Activated naive CD4-positive, alpha-beta T cell treated with anti-CD3 and anti-CD28 coated beads, Interleukin-2, amount 50 U/mL, for 16 hours (primary cell): ENCODE data around the gene MAGEA9B.
"Not testable (repeated sequence)": the region's sequence is repeated elsewhere in the genome, so short reads cannot be mapped to it uniquely, and the experiment has no call there.

Experiments used
- DNase-seq: peaks from one replicate; pipeline ENCODE4 v3.0.0-alpha.2; 2020

MAGEA9B gene, protein sequence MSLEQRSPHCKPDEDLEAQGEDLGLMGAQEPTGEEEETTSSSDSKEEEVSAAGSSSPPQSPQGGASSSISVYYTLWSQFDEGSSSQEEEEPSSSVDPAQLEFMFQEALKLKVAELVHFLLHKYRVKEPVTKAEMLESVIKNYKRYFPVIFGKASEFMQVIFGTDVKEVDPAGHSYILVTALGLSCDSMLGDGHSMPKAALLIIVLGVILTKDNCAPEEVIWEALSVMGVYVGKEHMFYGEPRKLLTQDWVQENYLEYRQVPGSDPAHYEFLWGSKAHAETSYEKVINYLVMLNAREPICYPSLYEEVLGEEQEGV

DNA sequence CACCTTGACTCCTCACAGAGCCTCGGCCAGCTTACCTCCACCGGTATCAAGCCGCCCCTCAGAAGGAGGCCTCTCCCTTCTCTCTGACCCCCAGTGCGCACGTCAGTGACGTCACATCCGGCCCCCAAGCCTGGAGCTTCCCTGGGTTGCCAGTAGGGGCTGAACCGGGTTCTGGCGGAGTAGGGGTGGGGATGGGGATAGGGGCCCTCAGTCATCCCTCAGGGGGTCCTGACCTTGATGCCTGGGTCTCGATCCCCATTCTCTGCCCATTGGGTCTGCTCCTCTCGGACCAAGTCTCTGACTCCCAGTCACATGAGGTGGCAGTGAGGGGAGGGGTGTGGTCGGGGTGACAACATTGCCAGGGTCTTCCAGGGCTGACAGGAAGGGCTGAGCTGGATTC lies at the start of gene MAGEA9B:
Gene MAGEA9B, minus strand, starts transcription at position 101 of the 400 bp plus-strand sequence. CDS start 4,280 bp downstream, outside the sequence.
- not testable (repeated sequence) for DNase-seq

DNA sequence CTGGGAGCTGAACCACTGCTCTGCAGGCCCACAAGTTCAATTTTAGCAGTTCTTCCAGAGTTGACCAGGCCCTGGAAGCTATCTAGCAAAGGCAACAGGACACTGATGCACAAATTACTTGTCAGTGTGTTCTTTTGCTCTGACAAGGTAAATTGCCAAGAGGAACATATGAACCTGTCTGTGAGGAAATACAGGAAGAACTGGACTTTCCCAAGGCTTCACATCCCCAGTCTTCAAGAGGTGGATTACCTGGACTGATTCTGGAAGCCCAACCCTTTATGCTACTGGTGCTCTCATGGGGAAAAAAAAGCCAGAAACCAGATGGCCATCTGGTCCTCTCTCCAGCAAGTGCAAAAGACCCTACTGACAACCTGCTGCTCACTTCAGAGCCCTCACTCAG lies 46.3 kb upstream of the MAGEA9B start:
- DNase-seq, result no peak

DNA sequence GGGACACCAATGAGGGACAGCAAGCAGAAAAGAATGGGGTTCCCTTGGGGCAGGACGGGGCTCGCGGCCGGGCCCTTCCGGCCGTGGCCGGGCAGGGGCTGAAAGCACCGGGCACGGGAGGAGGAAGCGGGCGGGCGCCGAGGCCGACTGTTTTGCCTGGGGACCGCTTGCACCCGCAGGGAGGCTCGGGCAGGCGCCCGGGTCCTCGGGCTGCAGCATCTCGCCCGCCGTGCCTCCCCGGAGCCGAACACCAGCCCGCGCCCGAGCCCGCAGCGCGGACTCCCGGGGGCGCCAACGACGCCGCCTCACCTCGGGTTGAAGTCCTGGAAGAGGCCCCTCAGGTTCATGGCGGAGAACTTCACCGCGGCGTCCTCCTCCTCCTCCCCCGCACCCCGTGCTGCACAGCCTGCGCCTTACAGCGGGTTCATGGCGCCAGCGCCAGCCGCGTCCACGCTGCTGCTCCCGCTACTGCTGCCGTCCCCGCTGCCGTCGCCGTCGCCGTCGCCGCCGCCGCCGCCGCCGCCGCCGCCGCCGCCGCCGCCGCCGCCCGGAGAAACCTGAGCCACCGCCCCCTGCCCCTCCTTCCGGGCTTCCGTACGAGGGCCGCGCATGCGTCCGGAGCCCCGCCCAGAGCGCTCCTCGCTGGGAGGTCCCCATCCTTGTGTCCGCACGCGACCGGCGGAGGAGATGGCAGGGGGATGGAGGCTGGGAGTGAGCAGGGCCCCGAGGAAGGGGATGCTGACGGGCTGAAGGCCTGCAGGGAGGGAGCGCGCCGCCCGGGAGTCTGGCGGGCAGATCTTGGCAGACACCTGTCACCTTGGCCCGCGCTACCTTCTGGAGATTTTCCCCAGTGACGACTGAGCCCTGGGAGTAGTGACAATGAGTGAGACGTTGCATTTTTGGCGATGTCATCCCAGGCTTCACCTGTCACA lies 44.2 kb upstream of the MAGEA9B start, which contains the start of gene TMEM185A:
Gene TMEM185A, minus strand, starts transcription at position 559 of the 932 bp plus-strand sequence. Its CDS starts 212 bp downstream, at position 347.
- peak; percentile 78 for DNase-seq

- no peak for DNase-seq
Observed at GRCh38 chrX:149630681-149631233, 43.5 kb upstream of the MAGEA9B start.

DNA sequence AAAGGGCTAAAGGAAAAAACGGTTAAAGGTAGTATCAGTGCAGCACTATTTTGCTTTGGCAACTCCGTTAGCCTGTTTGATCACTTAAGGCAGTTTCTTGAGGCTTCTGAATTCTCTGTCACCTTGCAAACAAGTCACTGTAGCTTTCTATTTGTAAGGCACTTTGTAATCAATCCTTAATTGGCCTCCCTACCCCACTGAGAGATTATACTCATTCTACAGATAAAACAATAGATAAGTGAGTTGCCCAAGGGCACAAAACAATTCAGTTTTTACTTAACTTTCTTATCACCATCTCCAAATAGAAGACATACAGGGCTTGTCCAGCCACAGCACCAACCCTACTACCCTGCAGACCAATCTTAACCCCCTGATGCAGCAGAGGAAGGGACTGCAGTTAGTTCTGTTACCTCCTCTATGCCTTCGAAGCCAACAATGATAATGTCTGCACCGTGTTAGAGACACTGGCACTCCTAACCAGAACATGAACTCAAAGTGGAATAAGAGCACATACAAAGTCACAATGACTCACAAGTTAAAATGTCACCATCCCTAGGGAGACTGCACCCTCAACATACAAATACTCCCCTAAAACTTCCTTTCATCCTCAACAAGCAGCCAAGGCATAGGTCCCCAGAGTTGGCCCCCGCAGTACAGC lies 42.6 kb upstream of the MAGEA9B start:
- DNase-seq, result no peak

DNA sequence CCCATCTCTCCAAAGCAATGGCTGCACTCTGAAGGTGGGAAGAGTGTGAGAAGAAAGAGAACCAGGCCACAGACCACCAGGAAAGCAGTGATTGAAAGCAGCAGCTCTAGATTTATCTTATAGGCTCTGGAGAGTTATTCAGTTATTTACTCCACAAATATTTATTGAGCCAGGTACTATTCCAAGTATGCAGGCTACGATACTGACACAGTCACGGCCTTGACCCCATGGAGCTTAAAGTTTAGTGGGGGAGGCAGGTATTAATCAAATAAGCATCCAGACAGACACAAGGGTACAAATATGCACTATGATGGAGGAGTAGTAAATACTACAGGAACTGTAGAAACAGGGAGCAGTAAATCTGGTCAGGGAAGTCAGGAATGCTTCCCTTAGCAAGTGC lies 41.5 kb upstream of the MAGEA9B start:
- no peak for DNase-seq

- no peak for DNase-seq
Observed at GRCh38 chrX:149628280-149628679, 41.0 kb upstream of the MAGEA9B start.

DNA sequence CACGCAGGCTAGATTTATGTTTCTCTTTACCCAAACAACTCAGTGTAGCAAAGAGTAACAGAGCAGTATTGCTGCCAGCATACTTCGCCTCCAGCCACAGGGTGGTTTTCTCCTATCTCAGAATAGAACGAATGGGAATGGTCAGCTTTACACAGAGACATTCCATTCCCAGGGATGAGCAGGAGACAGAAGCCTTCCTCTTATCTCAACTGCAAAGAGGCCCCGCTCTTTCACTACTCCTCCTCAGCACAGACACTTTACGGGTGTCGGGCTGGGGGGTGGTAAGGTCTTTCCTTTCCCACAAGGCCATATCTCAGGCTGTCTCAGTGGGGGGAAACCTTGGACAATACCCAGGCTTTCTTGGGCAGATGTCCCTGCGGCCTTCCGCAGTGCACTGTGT lies 39.6 kb upstream of the MAGEA9B start:
- not testable (repeated sequence) for DNase-seq

DNA sequence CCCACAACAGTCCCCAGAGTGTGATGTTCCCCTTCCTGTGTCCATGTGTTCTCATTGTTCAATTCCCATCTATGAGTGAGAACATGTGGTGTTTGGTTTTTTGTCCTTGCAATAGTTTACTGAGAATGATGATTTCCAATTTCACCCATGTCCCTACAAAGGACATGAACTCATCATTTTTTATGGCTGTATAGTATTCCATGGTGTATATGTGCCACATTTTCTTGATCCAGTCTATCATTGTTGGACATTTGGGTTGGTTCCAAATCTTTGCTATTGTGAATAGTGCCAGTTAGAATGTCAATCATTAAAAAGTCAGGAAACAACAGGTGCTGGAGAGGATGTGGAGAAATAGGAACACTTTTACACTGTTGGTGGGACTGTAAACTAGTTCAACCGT lies 32.4 kb upstream of the MAGEA9B start:
- DNase-seq, result not testable (repeated sequence)

DNA sequence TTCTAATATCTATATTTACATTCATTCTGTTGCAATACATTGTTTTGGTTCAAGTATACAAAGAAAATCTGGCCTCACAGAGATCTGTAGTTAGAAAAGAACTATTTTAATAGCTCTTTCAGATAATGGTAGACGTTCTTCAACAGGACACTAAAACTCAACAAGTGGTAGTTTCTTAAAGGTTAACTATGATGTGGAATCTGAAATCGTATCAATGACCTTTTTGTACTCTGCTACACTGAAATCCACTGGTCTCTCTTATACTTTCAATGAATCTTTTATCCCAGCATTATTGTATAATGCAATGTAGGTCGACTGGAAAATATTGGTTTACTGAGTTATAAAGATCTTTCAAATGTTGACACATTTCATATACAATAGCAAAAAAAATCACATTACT lies 31.6 kb upstream of the MAGEA9B start:
- no peak for DNase-seq

GRCh38 chrX:149611623-149612175 lies 24.4 kb upstream of the MAGEA9B start:
- DNase-seq, result no peak

GRCh38 chrX:149610511-149610910 lies 23.3 kb upstream of the MAGEA9B start:
- DNase-seq, result no peak

DNA sequence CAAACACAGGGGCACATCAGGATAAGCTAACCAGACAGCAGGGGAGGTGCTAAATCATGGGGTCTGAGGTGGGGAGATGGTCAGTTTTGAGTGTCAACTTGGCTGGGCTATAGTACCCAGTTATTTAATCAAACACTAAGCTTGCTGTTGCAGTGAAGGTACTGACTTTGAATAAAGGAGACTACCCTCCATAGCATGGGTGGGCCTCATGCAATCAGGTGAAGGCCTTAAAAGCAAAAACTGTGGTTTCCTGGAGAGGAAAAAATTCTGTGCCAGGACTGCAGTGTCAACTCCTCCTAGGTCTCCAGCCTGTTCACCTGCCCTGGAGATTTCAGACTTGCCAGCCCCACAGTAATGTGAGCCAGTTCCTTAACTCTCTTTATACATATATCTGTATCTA lies 20.4 kb upstream of the MAGEA9B start:
- DNase-seq, result no peak

DNA sequence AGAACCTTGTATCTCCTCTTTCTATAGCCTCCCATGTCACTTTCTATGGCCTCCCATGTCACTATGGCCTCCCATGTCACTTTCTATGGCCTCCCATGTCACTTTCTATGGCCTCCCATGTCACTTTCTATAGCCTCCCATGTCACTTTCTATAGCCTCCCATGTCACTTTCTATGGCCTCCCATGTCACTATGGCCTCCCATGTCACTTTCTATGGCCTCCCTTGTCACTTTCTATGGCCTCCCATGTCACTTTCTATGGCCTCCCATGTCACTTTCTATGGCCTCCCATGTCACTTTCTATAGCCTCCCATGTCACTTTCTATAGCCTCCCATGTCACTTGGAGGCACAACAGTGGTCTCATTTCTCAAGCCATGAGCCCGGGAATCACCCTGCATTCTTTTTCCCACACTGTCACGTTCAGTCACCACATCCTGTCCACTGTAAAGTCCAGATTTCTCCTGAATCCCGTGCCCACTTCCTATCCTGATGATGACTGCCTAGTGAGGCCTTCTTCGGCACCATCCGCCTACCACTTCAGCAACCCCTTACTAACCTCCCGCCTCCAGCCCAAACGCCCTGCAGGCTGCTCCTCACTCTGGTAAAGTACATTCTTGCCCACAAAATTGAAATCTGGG lies 18.1 kb upstream of the MAGEA9B start:
- DNase-seq, result not testable (repeated sequence)

DNA sequence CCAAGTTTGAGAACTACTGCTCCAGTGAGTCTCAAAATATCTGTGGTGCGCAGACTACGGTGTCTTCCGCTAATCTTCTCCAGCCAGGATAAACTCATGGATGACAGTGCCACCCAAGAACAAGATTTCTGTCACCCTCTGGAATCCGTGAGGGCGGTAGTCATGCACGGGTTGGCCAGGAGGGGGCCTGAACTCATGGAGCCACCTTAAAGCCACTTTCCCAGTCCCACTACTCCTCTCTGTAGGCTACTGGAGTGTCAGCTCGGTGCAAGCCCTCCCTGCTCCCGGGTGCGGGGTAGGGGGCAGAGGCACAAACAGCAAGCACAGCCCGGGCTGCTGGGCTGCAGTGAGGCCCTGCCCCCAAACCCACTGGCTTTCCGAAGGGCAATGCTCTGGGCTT lies 11.3 kb upstream of the MAGEA9B start:
- DNase-seq, result not testable (repeated sequence)

- DNase-seq, result not testable (repeated sequence)
Observed at GRCh38 chrX:149595943-149596342, 8.7 kb upstream of the MAGEA9B start.

DNA sequence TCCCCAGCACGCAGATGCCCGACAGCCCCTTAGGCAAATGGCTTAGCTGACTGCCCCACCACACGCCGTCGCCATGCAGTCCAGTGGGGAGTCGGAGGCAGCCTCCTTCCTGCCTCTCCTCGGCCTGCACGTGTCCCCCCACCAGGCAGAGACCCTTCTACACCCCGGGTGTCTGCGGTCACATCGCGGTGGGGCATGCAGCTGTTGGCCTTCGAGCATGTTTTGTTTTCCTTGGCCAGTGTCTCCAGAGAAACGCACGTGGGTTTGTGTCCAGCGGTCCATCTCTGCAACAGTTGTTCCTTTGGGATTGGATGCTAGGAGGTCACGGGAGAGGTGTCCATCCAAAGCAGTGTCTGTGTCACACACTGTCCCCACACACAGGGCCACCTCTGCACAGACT lies 8.0 kb upstream of the MAGEA9B start, which contains the start of gene HSFX2:
Gene HSFX2, minus strand, starts transcription at position 101 of the 400 bp plus-strand sequence. CDS start 614 bp downstream, outside the sequence.
- DNase-seq, result not testable (repeated sequence)

DNA sequence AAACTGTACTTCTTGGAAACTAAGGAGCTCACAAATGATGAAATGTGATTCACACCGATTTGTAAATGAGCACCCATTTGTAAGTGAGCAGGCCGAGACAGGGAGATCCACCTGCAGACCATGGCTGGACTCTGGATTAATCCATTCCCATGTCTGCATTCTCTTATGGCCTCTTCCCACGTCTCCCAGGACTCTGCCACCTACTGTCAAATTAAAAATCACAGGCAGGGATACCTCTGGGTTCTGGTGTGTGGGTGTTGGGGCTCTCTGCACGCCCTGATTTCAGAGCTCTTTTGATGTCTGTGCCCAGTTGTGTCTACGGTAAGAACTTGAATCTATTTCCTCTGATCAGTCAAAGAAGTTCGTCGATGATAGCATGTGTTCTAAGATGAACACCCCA lies 3.7 kb upstream of the MAGEA9B start:
- not testable (repeated sequence) for DNase-seq

DNA sequence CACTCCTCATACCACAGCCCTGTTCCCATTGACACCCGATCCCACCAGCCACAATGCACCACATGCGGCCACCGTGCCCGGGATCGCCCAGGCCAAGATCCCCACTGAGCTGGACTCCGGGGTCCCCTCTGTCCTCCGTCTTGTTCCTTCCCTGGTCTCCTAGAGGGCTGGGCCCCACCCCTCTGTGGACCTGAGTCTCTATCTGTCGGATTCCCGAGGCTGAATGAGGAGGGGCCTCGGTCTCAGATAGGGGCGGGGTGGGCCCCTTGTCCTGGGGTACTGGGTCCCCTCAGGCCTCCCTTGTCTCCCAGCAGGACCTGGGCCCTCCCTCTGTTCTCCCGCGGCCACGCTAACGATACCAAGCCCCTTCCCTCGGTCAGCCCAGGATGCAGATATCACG lies 1.6 kb downstream of the MAGEA9B start:
- not testable (repeated sequence) for DNase-seq

DNA sequence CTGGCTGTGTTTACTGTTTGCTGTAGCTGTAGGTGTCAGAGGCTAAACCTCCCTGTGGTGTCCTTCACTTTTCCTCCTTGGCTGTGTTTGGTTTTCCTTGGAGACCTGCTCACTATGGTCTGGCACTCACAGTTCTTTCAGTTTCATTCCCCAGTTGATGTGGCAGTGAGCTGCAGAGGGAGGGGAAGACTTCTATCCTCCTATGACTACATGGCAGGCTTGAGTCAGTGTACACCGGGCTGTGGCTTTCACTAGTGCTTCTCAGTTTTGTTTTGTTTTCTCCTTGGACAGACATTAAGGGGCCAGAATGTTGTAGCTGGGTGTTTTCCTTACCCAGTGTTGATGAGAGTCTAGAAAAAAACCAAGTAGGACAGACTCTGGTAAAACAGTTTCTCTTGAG lies 13.8 kb downstream of the MAGEA9B start:
- DNase-seq, result not testable (repeated sequence)

- DNase-seq, result no peak
Observed at GRCh38 chrX:149572743-149573142, 14.5 kb downstream of the MAGEA9B start.

GRCh38 chrX:149571770-149572169 lies 15.5 kb downstream of the MAGEA9B start:
- DNase-seq, result no peak
